ENCODE data around the gene IL7R. TPM values are rescaled to one million over a fixed set of nuclear protein-coding genes. Genes with fewer than 3 reads are reported as not detected.
A peak's percentile ranks its signal among the peaks of the same experiment; 100 is the strongest.

Gene IL7R
- total and polyA plus RNA-seq, 2 of the 4 experiments (the other 2 are of a cell fraction) = 40.7 to 71.7 TPM

GRCh38 chr5:35815089-35815936 lies 41.4 kb upstream of the IL7R start:
- Histone ChIP-seq H2BK120ac (ENCODE audit: low read depth, low read length) (no peak overlapping the region), H3K9ac (ENCODE audit: low read depth, low read length) (no peak overlapping the region), H3K79me1 (ENCODE audit: low read depth in 1 of 2, low read length in 2 of 2) (no peaks in the 10 kb centered on the region), H3K23ac (ENCODE audit: low read depth, low read length) (no peak overlapping the region), H3K4me1 (ENCODE audit: control insufficient read depth, insufficient read depth, low read length) (peaks cover 3% of the 10 kb centered on the region), H2AK9ac (replicated peaks; ENCODE audit: low read depth, low read length, poor library complexity) (no peak overlapping the region), H3K4me3 (ENCODE audit: insufficient read depth, low read depth, low read length) (no peak overlapping the region), H3K14ac (replicated peaks; ENCODE audit: low read depth, low read length) (no peak overlapping the region), H4K20me1 (ENCODE audit: insufficient read depth, low read length) (no peaks in the 10 kb centered on the region), H3K36me3 (ENCODE audit: control insufficient read depth, insufficient read depth, low read length) (no peaks in the 10 kb centered on the region), H3K4ac (ENCODE audit: low read depth, low read length) (no peak overlapping the region), H2BK15ac (ENCODE audit: low read depth, low read length) (no peak overlapping the region), H3K27me3 (ENCODE audit: control insufficient read depth, insufficient read depth, low read length) (no peaks in the 10 kb centered on the region), H3K9me3 (ENCODE audit: control insufficient read depth, insufficient read depth, low read length) (no peaks in the 10 kb centered on the region), H4K8ac (ENCODE audit: low read depth in 2 of 2, low read length in 2 of 2) (no peak overlapping the region), H3K4me2 (ENCODE audit: low read depth, low read length) (no peak overlapping the region), H4K5ac (ENCODE audit: low read depth, low read length) (no peak overlapping the region), H2BK5ac (ENCODE audit: low read depth, low read length, poor library complexity, severe bottlenecking) (no peak overlapping the region), H4K91ac (ENCODE audit: insufficient read depth, low read depth, low read length) (no peak overlapping the region), H3K56ac (ENCODE audit: extremely low read depth, insufficient read depth, low read length) (no peak overlapping the region), H3K27ac (ENCODE audit: insufficient read depth, low read length) (no peak overlapping the region), H2BK20ac (ENCODE audit: low read depth, low read length) (no peak overlapping the region), H2AFZ (replicated peaks; ENCODE audit: low read length, poor library complexity) (peak overlapping the region; percentile 37), H2AK5ac (ENCODE audit: low read depth, low read length) (no peak overlapping the region), H3K18ac (ENCODE audit: low read depth, low read length) (no peak overlapping the region), H3K9me1 (ENCODE audit: insufficient read depth, low read length) (no peaks in the 10 kb centered on the region)
- in situ Hi-C loops (cut with MboI; ENCODE audit: low sequenced_read_pairs) (no loop called here), dilution Hi-C loops (cut with HindIII; ENCODE audit: low sequenced_read_pairs, unreplicated experiment) (no loop called here), intact Hi-C loops (cut with micrococcal nuclease) (no loop called here)
- POLR2A ChIA-PET (ENCODE audit: unreplicated experiment) = no interaction called here
- BruUV-seq (replicated peaks) = no TSS peak
- WGBS, 2 experiments (ENCODE audit: extremely low coverage in 2 of 2, insufficient read length in 1 of 2) = 67% methylated on average over 8 of the region's 10 CpGs; no CpG with 5 or more reads in 1 of the 2 experiments
- DNase-seq (no peak), ATAC-seq (ENCODE audit: low read depth) (peak; percentile 49; the same call in 1 of the 2 replicates)
- CTCF ChIA-PET = no interaction called here
- no peak for TF ChIP-seq NFE2L2 (IDR thresholded peaks at IDR 0.05; ENCODE audit: low read depth, low read length)
- TF ChIP-seq USF2 (IDR thresholded peaks at IDR 0.05; ENCODE audit: low read depth, low read length) = no peak
- TF ChIP-seq BHLHE40 (IDR thresholded peaks at IDR 0.05; ENCODE audit: low read depth, low read length) = no peak
- no peak for TF ChIP-seq RFX5 (IDR thresholded peaks at IDR 0.05; ENCODE audit: low read depth, low read length)
- 0 out of 2 replicates have a peak, but pooled peaks have one; percentile 17 for TF ChIP-seq CTCF (conservative IDR thresholded peaks at IDR 0.05; ENCODE audit: low read depth, low read length)
- TF ChIP-seq CEBPB (IDR thresholded peaks at IDR 0.05; ENCODE audit: low read depth, low read length) = no peak
